RWPE1 (cell line): Measurements from ENCODE around the gene TNFAIP1.

Experiments
- CTCF ChIA-PET: fragments of 350-600 bp; sonication (Branson Sonifier 250); formaldehyde crosslinking; extraction: SDS; loops from one replicate; lab custom pipeline; 2021; lab: Yijun Ruan, JAX
- POLR2A ChIA-PET: fragments of 400-600 bp; formaldehyde crosslinking; extraction: SDS; loops from one replicate; lab custom pipeline; 2020; ENCODE audit warnings: antibody characterized with exemption; ENCODE audit not compliant: low non-redundant PET; lab: Yijun Ruan, JAX
- DNase-seq: peaks from one replicate; pipeline ENCODE4 v3.0.0; 2012; ENCODE audit warnings: low spot score
- H3K27ac ChIP-seq: fragments of 450-650 bp; 2 replicates; pipeline ENCODE4 v1.5.1; 2017
- CTCF ChIP-seq: fragments of 450-650 bp; conservative IDR thresholded peaks from 2 replicates; pipeline ENCODE4 v1.5.1; 2017; ENCODE audit warnings: low read depth, mild to moderate bottlenecking

Gene TNFAIP1

GRCh38 chr17:28357901-28358197, 22.3 kb downstream of the TNFAIP1 start:
- TF ChIP-seq CTCF: no peak
- ChIA-PET CTCF (interaction anchor here (0.5 to 0.6 kb wide), 3 partner anchors 107 to 214 kb away, joined by 3 to 4 read pairs (median 3); no protein-coding TSS in a partner anchor), POLR2A (interaction anchor here (1.0 to 2.1 kb wide), 3 partner anchors 10 to 22 kb away, joined by 4 to 16 read pairs (median 7); partner anchors contain the start of genes IFT20 and TNFAIP1)
- no peak for DNase-seq
- H3K27ac ChIP-seq: peak overlapping the region; percentile 77

GRCh38 chr17:28363186-28363585, 27.6 kb downstream of the TNFAIP1 start:
- POLR2A ChIA-PET: no interaction called here
- DNase-seq: no peak
- no peak for TF ChIP-seq CTCF
- CTCF ChIA-PET: no interaction called here
- H3K27ac ChIP-seq: no peak overlapping the region

- CTCF ChIA-PET: no interaction called here
- H3K27ac ChIP-seq: no peak overlapping the region
- POLR2A ChIA-PET: no interaction called here
- no peak for DNase-seq
- no peak for TF ChIP-seq CTCF
These were observed 28.5 kb downstream of the TNFAIP1 start for GRCh38 chr17:28363776-28364650.

GRCh38 chr17:28364665-28365363, 29.3 kb downstream of the TNFAIP1 start, which contains the start of gene SEBOX:
SEBOX (minus strand) TSS chr17:28365199; CDS start chr17:28365151, 48 bp downstream.
- no peak for TF ChIP-seq CTCF
- POLR2A ChIA-PET: no interaction called here
- DNase-seq: no peak
- no peak within 1 kb of the TSS for H3K27ac ChIP-seq
- CTCF ChIA-PET: interaction anchor here (0.6 kb wide), 1 partner anchor 86 kb away, joined by 3 read pairs; no protein-coding TSS in a partner anchor

- no peak for TF ChIP-seq CTCF
- H3K27ac ChIP-seq: no peak overlapping the region
- ChIA-PET POLR2A (no interaction called here), CTCF (interaction anchor here (0.5 kb wide), 1 partner anchor 99 kb away, joined by 3 read pairs; no protein-coding TSS in a partner anchor)
- no peak for DNase-seq
These were observed 29.9 kb downstream of the TNFAIP1 start for GRCh38 chr17:28365487-28365886.

GRCh38 chr17:28366605-28367004, 31.0 kb downstream of the TNFAIP1 start:
- ChIA-PET POLR2A (no interaction called here), CTCF (interaction anchor here (0.5 to 1.1 kb wide), 2 partner anchors 121 to 143 kb away, joined by 3 to 6 read pairs; no protein-coding TSS in a partner anchor)
- H3K27ac ChIP-seq: no peak overlapping the region
- no peak for TF ChIP-seq CTCF
- no peak for DNase-seq
